HepG2 (cell line): ENCODE measurements around the gene STOML1. TPM values are rescaled to one million over a fixed set of nuclear protein-coding genes. Genes with fewer than 3 reads are reported as not detected.

ENCODE experiments used
- EP300 ChIP-seq, 3 experiments: sonication (generic) in 1 of 3; formaldehyde crosslinking in 1 of 3; IDR thresholded peaks; 2 replicates each; pipeline versions ENCODE4 v1.5.1 to v1.6.1; 2011 to 2020; ENCODE audit warnings: low read depth in 2 of 3, low read length in 2 of 3, borderline replicate concordance in 1 of 3, improper control_type of control experiment in 1 of 3, mild to moderate bottlenecking in 1 of 3, missing genetic modification reagents in 1 of 3, moderate library complexity in 1 of 3
- HOMEZ ChIP-seq: IDR thresholded peaks from 2 replicates; pipeline ENCODE4 v1.6.1; 2016; ENCODE audit warnings: low read depth
- IKZF5 ChIP-seq: IDR thresholded peaks from 2 replicates; pipeline ENCODE4 v1.6.1; 2018; ENCODE audit warnings: missing genetic modification reagents, mild to moderate bottlenecking, missing compliant biosample characterization
- NFAT5 ChIP-seq: sonication (generic); formaldehyde crosslinking; IDR thresholded peaks from 2 replicates; pipeline ENCODE4 v1.4.0; 2020; ENCODE audit warnings: missing genetic modification reagents
- UBTF ChIP-seq: sonication (generic); formaldehyde crosslinking; IDR thresholded peaks from 2 replicates; pipeline ENCODE4 v1.4.0; 2020; ENCODE audit warnings: mild to moderate bottlenecking, missing genetic modification reagents
- XBP1 ChIP-seq: sonication (generic); formaldehyde crosslinking; IDR thresholded peaks from 2 replicates; pipeline ENCODE4 v1.5.0; 2020; ENCODE audit warnings: missing genetic modification reagents
- ZBTB39 ChIP-seq: sonication (generic); formaldehyde crosslinking; IDR thresholded peaks from 2 replicates; pipeline ENCODE4 v1.5.0; 2020; ENCODE audit warnings: missing genetic modification reagents
- ZNF205 ChIP-seq: IDR thresholded peaks from 2 replicates; pipeline ENCODE4 v1.6.1; 2018; ENCODE audit warnings: missing biosample characterization, missing genetic modification reagents
- ZNF253 ChIP-seq: sonication (generic); formaldehyde crosslinking; IDR thresholded peaks from 2 replicates; pipeline ENCODE4 v1.8.0; 2022; ENCODE audit warnings: mild to moderate bottlenecking, missing genetic modification reagents, borderline replicate concordance
- ZNF446 ChIP-seq: sonication (generic); formaldehyde crosslinking; IDR thresholded peaks from 2 replicates; pipeline ENCODE4 v1.5.0; 2020; ENCODE audit warnings: mild to moderate bottlenecking, missing genetic modification reagents
- ZNF800 ChIP-seq: sonication (generic); formaldehyde crosslinking; IDR thresholded peaks from 2 replicates; pipeline ENCODE4 v1.4.0; 2020; ENCODE audit warnings: missing genetic modification reagents
- polyA plus RNA-seq, 8 experiments: library from polyadenylated mRNA; depleted of rRNA in 3 of 8; stranded (reverse) in 7 of 8; unstranded in 1 of 8; fragments of >200 nt; fragmentation: Illumina TruSeq in 4 of 8; extraction: Trizol in 4 of 8; gene quantifications; 2 replicates each; pipeline versions ENCODE4 v1.2.1 to v1.2.3, GENCODE V29; 2011 to 2016; ENCODE audit warnings: low read depth in 4 of 8, missing spikeins in 1 of 8, mixed read lengths in 1 of 8; ENCODE audit not compliant: insufficient read depth in 1 of 8
- total RNA-seq, 5 experiments: library from RNA; depleted of rRNA; stranded (reverse); fragments of >200 nt; fragmentation: Illumina TruSeq; extraction: Trizol; gene quantifications; 2 replicates each; pipeline ENCODE4 v1.2.3, GENCODE V29; 2016; ENCODE audit warnings: low read depth in 1 of 5

STOML1 gene
- total and polyA plus RNA-seq, 2 of the 13 experiments (the other 11 are each of a cell fraction or from before 2014, with no cell fraction given) = 3.5 to 3.7 TPM

GRCh38 chr15:73991726-73992593 is at the start of gene STOML1 (continued):
- TF ChIP-seq HOMEZ (CRISPR knock-in tag) (0 out of 2 replicates have a peak, but pooled peaks have one; percentile 48), EP300 (IDR thresholded peaks at IDR 0.05; ENCODE audit: low read depth in 2 of 2, low read length in 2 of 2) (no peak; a peak in 1 of 4 replicates), EP300 (CRISPR knock-in tag; IDR thresholded peaks at IDR 0.05; ENCODE audit: borderline replicate concordance) (no peak), NFAT5 (CRISPR knock-in tag) (no peak), XBP1 (CRISPR knock-in tag) (no peak), ZNF446 (no peak), UBTF (CRISPR knock-in tag) (peak; percentile 19; the same call in 1 of the 2 replicates), IKZF5 (CRISPR knock-in tag) (0 out of 2 replicates have a peak, but pooled peaks have one; percentile 11), ZBTB39 (no peak), ZNF800 (no peak), ZNF253 (CRISPR knock-in tag) (no peak), ZNF205 (CRISPR knock-in tag) (0 out of 2 replicates have a peak, but pooled peaks have one; percentile 40)
